ENCODE measurements around the gene OR4F15. TPM values are rescaled to one million over a fixed set of nuclear protein-coding genes. Genes with fewer than 3 reads are reported as not detected.
"Not testable (repeated sequence)": the region's sequence is repeated elsewhere in the genome, so short reads cannot be mapped to it uniquely, and the experiment has no call there.

The OR4F15 gene
- total and polyA plus RNA-seq, 5 donors from 2014 or later: not detected

- not testable (repeated sequence) for ATAC-seq (ENCODE audit: low read depth in 2 of 2); H3K27ac Mint-ChIP-seq; H3K27me3 Mint-ChIP-seq; H3K36me3 ChIP-seq (ENCODE audit: control insufficient read depth, insufficient read depth, low read length); H3K4me1 Mint-ChIP-seq; H3K9me3 ChIP-seq (ENCODE audit: control insufficient read depth in 2 of 2, low read length in 2 of 2); H3K27me3 ChIP-seq (ENCODE audit: control insufficient read depth, insufficient read depth, low read length); H3K36me3 Mint-ChIP-seq; DNase-seq; H3K27ac ChIP-seq (ENCODE audit: insufficient read depth, low read length, poor library complexity, severe bottlenecking); H3K4me3 Mint-ChIP-seq; H3K9me3 Mint-ChIP-seq; H3K4me1 ChIP-seq (ENCODE audit: control insufficient read depth, insufficient read depth, low read length, poor library complexity, severe bottlenecking); H3K4me3 ChIP-seq (ENCODE audit: low read depth, low read length)
Measured at GRCh38 chr15:101790748-101791147, 21.3 kb upstream of the OR4F15 start.

GRCh38 chr15:101793981-101794380, 18.0 kb upstream of the OR4F15 start:
- not testable (repeated sequence) for H3K27me3 Mint-ChIP-seq; H3K36me3 ChIP-seq (ENCODE audit: control insufficient read depth, insufficient read depth, low read length); DNase-seq; H3K27ac ChIP-seq (ENCODE audit: insufficient read depth, low read length, poor library complexity, severe bottlenecking); H3K9me3 Mint-ChIP-seq; H3K4me3 ChIP-seq (ENCODE audit: low read depth, low read length); H3K36me3 Mint-ChIP-seq; H3K4me1 ChIP-seq (ENCODE audit: control insufficient read depth, insufficient read depth, low read length, poor library complexity, severe bottlenecking); ATAC-seq (ENCODE audit: low read depth in 2 of 2); H3K27ac Mint-ChIP-seq; H3K9me3 ChIP-seq (ENCODE audit: control insufficient read depth in 2 of 2, low read length in 2 of 2); H3K27me3 ChIP-seq (ENCODE audit: control insufficient read depth, insufficient read depth, low read length); H3K4me1 Mint-ChIP-seq; H3K4me3 Mint-ChIP-seq

GRCh38 chr15:101795455-101795854, 16.5 kb upstream of the OR4F15 start:
- Mint-ChIP-seq H3K4me3 (no peak overlapping the region), H3K36me3 (no peaks in the 10 kb centered on the region), H3K4me1 (no peaks in the 10 kb centered on the region), H3K27ac (no peak overlapping the region), H3K9me3 (peaks cover 0 to 1% (median 0%) of the 10 kb centered on the region in 7 donors), H3K27me3 (peaks cover 7% of the 10 kb centered on the region)
- H3K4me3 ChIP-seq (ENCODE audit: low read depth, low read length): no peak overlapping the region
- no peaks in the 10 kb centered on the region for H3K36me3 ChIP-seq (ENCODE audit: control insufficient read depth, insufficient read depth, low read length)
- ATAC-seq (ENCODE audit: low read depth in 2 of 2): no peak
- H3K27ac ChIP-seq (ENCODE audit: insufficient read depth, low read length, poor library complexity, severe bottlenecking): no peak overlapping the region
- H3K27me3 ChIP-seq (ENCODE audit: control insufficient read depth, insufficient read depth, low read length): no peaks in the 10 kb centered on the region
- H3K9me3 ChIP-seq (ENCODE audit: control insufficient read depth in 2 of 2, low read length in 2 of 2): no peaks in the 10 kb centered on the region
- no peak for DNase-seq
- H3K4me1 ChIP-seq (ENCODE audit: control insufficient read depth, insufficient read depth, low read length, poor library complexity, severe bottlenecking): no peaks in the 10 kb centered on the region

GRCh38 chr15:101799665-101800064, 12.3 kb upstream of the OR4F15 start:
- Mint-ChIP-seq H3K27me3 (peaks cover 17% of the 10 kb centered on the region), H3K9me3 (peaks cover 0 to 1% (median 0%) of the 10 kb centered on the region in 7 donors), H3K27ac (peak overlapping the region in 1 of 3 donors; percentile 46), H3K4me3 (no peak overlapping the region), H3K4me1 (no peaks in the 10 kb centered on the region), H3K36me3 (no peaks in the 10 kb centered on the region)
- no peak overlapping the region for H3K4me3 ChIP-seq (ENCODE audit: low read depth, low read length)
- no peaks in the 10 kb centered on the region for H3K36me3 ChIP-seq (ENCODE audit: control insufficient read depth, insufficient read depth, low read length)
- H3K27me3 ChIP-seq (ENCODE audit: control insufficient read depth, insufficient read depth, low read length): no peaks in the 10 kb centered on the region
- no peak overlapping the region for H3K27ac ChIP-seq (ENCODE audit: insufficient read depth, low read length, poor library complexity, severe bottlenecking)
- DNase-seq (no peak), ATAC-seq (ENCODE audit: low read depth in 2 of 2) (no peak)
- H3K4me1 ChIP-seq (ENCODE audit: control insufficient read depth, insufficient read depth, low read length, poor library complexity, severe bottlenecking): no peaks in the 10 kb centered on the region
- H3K9me3 ChIP-seq (ENCODE audit: control insufficient read depth in 2 of 2, low read length in 2 of 2): no peaks in the 10 kb centered on the region

- H3K9me3 Mint-ChIP-seq: peaks cover 0 to 1% (median 0%) of the 10 kb centered on the region in 7 donors
- H3K27me3 ChIP-seq (ENCODE audit: control insufficient read depth, insufficient read depth, low read length): peaks cover 2% of the 10 kb centered on the region
- H3K27me3 Mint-ChIP-seq: peaks cover 17% of the 10 kb centered on the region
- no peaks in the 10 kb centered on the region for H3K4me1 Mint-ChIP-seq
- DNase-seq (no peak), ATAC-seq (ENCODE audit: low read depth in 2 of 2) (no peak)
- H3K4me1 ChIP-seq (ENCODE audit: control insufficient read depth, insufficient read depth, low read length, poor library complexity, severe bottlenecking): no peaks in the 10 kb centered on the region
- no peak overlapping the region for H3K4me3 Mint-ChIP-seq
- no peaks in the 10 kb centered on the region for H3K36me3 Mint-ChIP-seq
- no peaks in the 10 kb centered on the region for H3K9me3 ChIP-seq (ENCODE audit: control insufficient read depth in 2 of 2, low read length in 2 of 2)
- H3K36me3 ChIP-seq (ENCODE audit: control insufficient read depth, insufficient read depth, low read length): no peaks in the 10 kb centered on the region
- no peak overlapping the region for H3K4me3 ChIP-seq (ENCODE audit: low read depth, low read length)
- H3K27ac Mint-ChIP-seq: no peak overlapping the region
- no peak overlapping the region for H3K27ac ChIP-seq (ENCODE audit: insufficient read depth, low read length, poor library complexity, severe bottlenecking)
Measured at GRCh38 chr15:101801048-101801447, 11.0 kb upstream of the OR4F15 start.

- Histone ChIP-seq H3K27ac (ENCODE audit: insufficient read depth, low read length, poor library complexity, severe bottlenecking) (no peak within 1 kb of the TSS), H3K36me3 (ENCODE audit: control insufficient read depth, insufficient read depth, low read length) (no peaks in the 10 kb centered on the region), H3K27me3 (ENCODE audit: control insufficient read depth, insufficient read depth, low read length) (peaks cover 2% of the 10 kb centered on the region), H3K4me3 (ENCODE audit: low read depth, low read length) (no peak within 1 kb of the TSS), H3K4me1 (ENCODE audit: control insufficient read depth, insufficient read depth, low read length, poor library complexity, severe bottlenecking) (no peaks in the 10 kb centered on the region), H3K9me3 (ENCODE audit: control insufficient read depth in 2 of 2, low read length in 2 of 2) (no peaks in the 10 kb centered on the region)
- no peaks in the 10 kb centered on the region for H3K36me3 Mint-ChIP-seq
- no peak for ATAC-seq (ENCODE audit: low read depth in 2 of 2)
- H3K4me3 Mint-ChIP-seq: no peak within 1 kb of the TSS
- peak within 1 kb of the TSS in 1 of 3 donors; percentile 27 for H3K27ac Mint-ChIP-seq
- peaks cover 0 to 2% (median 0%) of the 10 kb centered on the region in 7 donors for H3K9me3 Mint-ChIP-seq
- no peak for DNase-seq
- H3K4me1 Mint-ChIP-seq: no peaks in the 10 kb centered on the region
- peaks cover 14% of the 10 kb centered on the region for H3K27me3 Mint-ChIP-seq
Measured at GRCh38 chr15:101803209-101803608, 8.8 kb upstream of the OR4F15 start, which contains the start of gene OR4F6. OR4F6 (plus strand) TSS chr15:101803509; CDS start chr15:101805720, 2,211 bp downstream.

GRCh38 chr15:101803676-101804075, 8.3 kb upstream of the OR4F15 start:
- Histone ChIP-seq H3K9me3 (ENCODE audit: control insufficient read depth in 2 of 2, low read length in 2 of 2) (no peaks in the 10 kb centered on the region), H3K4me1 (ENCODE audit: control insufficient read depth, insufficient read depth, low read length, poor library complexity, severe bottlenecking) (no peaks in the 10 kb centered on the region), H3K4me3 (ENCODE audit: low read depth, low read length) (no peak overlapping the region), H3K27me3 (ENCODE audit: control insufficient read depth, insufficient read depth, low read length) (peaks cover 2% of the 10 kb centered on the region), H3K27ac (ENCODE audit: insufficient read depth, low read length, poor library complexity, severe bottlenecking) (no peak overlapping the region), H3K36me3 (ENCODE audit: control insufficient read depth, insufficient read depth, low read length) (no peaks in the 10 kb centered on the region)
- Mint-ChIP-seq H3K36me3 (no peaks in the 10 kb centered on the region), H3K4me3 (no peak overlapping the region), H3K9me3 (peaks cover 0 to 2% (median 0%) of the 10 kb centered on the region in 7 donors), H3K27me3 (peaks cover 11% of the 10 kb centered on the region), H3K27ac (no peak overlapping the region), H3K4me1 (no peaks in the 10 kb centered on the region)
- ATAC-seq (ENCODE audit: low read depth in 2 of 2) (no peak), DNase-seq (no peak)

- Histone ChIP-seq H3K27ac (ENCODE audit: insufficient read depth, low read length, poor library complexity, severe bottlenecking) (no peak overlapping the region), H3K27me3 (ENCODE audit: control insufficient read depth, insufficient read depth, low read length) (peaks cover 2% of the 10 kb centered on the region), H3K4me1 (ENCODE audit: control insufficient read depth, insufficient read depth, low read length, poor library complexity, severe bottlenecking) (no peaks in the 10 kb centered on the region), H3K4me3 (ENCODE audit: low read depth, low read length) (no peak overlapping the region), H3K9me3 (ENCODE audit: control insufficient read depth in 2 of 2, low read length in 2 of 2) (no peaks in the 10 kb centered on the region), H3K36me3 (ENCODE audit: control insufficient read depth, insufficient read depth, low read length) (no peaks in the 10 kb centered on the region)
- H3K27me3 Mint-ChIP-seq: peaks cover 11% of the 10 kb centered on the region
- no peak overlapping the region for H3K27ac Mint-ChIP-seq
- H3K4me3 Mint-ChIP-seq: no peak overlapping the region
- no peaks in the 10 kb centered on the region for H3K4me1 Mint-ChIP-seq
- H3K9me3 Mint-ChIP-seq: peaks cover 0 to 2% (median 0%) of the 10 kb centered on the region in 7 donors
- H3K36me3 Mint-ChIP-seq: no peaks in the 10 kb centered on the region
- no peak for DNase-seq
- no peak for ATAC-seq (ENCODE audit: low read depth in 2 of 2)
Measured at GRCh38 chr15:101804375-101804774, 7.6 kb upstream of the OR4F15 start.
